NCI-H774 (cell line): Measurements from ENCODE around the gene TNRC6C.
A peak's percentile ranks its signal among the peaks of the same experiment; 100 is the strongest.
"Not testable (repeated sequence)": the region's sequence is repeated elsewhere in the genome, so short reads cannot be mapped to it uniquely, and the experiment has no call there.

Experiments used
- DNase-seq: peaks from one replicate; lab custom pipeline; 2025; lab: John Stamatoyannopoulos, UW

The TNRC6C gene

GRCh38 chr17:77963441-77963840 lies 4.9 kb downstream of the TNRC6C start:
- peak; percentile 19 for DNase-seq

GRCh38 chr17:77965352-77965751 lies 6.8 kb downstream of the TNRC6C start:
- no peak for DNase-seq

GRCh38 chr17:77966476-77966875 lies 8.0 kb downstream of the TNRC6C start:
- no peak for DNase-seq

- no peak for DNase-seq
Measured at GRCh38 chr17:77968788-77969187, 10.3 kb downstream of the TNRC6C start.

- not testable (repeated sequence) for DNase-seq
Measured at GRCh38 chr17:77972271-77972670, 13.8 kb downstream of the TNRC6C start.

- DNase-seq, result no peak
Measured at GRCh38 chr17:77973953-77974352, 15.4 kb downstream of the TNRC6C start.

- no peak for DNase-seq
Measured at GRCh38 chr17:77974396-77974795, 15.9 kb downstream of the TNRC6C start.

- not testable (repeated sequence) for DNase-seq
Measured at GRCh38 chr17:77982430-77982829, 23.9 kb downstream of the TNRC6C start.

GRCh38 chr17:77990301-77990700 lies 31.8 kb downstream of the TNRC6C start:
- DNase-seq, result no peak

GRCh38 chr17:77993735-77994134 lies 35.2 kb downstream of the TNRC6C start:
- DNase-seq, result not testable (repeated sequence)

- no peak for DNase-seq
Measured at GRCh38 chr17:77995146-77995852, 36.8 kb downstream of the TNRC6C start.

GRCh38 chr17:77996256-77996655 lies 37.8 kb downstream of the TNRC6C start:
- no peak for DNase-seq

- no peak for DNase-seq
Measured at GRCh38 chr17:77999413-78000173, 41.1 kb downstream of the TNRC6C start.

- DNase-seq, result no peak
Measured at GRCh38 chr17:78000341-78000740, 41.8 kb downstream of the TNRC6C start.

GRCh38 chr17:78001182-78001581 lies 42.7 kb downstream of the TNRC6C start:
- DNase-seq, result no peak

GRCh38 chr17:78001612-78002011 lies 43.1 kb downstream of the TNRC6C start:
- DNase-seq, result no peak

- DNase-seq, result no peak
Measured at GRCh38 chr17:78002166-78002565, 43.7 kb downstream of the TNRC6C start.

- DNase-seq, result no peak
Measured at GRCh38 chr17:78005452-78006171, 47.1 kb downstream of the TNRC6C start.

- DNase-seq, result no peak
Measured at GRCh38 chr17:78006338-78006737, 47.8 kb downstream of the TNRC6C start.

- no peak for DNase-seq
Measured at GRCh38 chr17:78007647-78008046, 49.1 kb downstream of the TNRC6C start.

GRCh38 chr17:78010759-78011158 lies 52.3 kb downstream of the TNRC6C start:
- no peak for DNase-seq

GRCh38 chr17:78012428-78012827 lies 53.9 kb downstream of the TNRC6C start:
- no peak for DNase-seq
